GM19372 (cell line): Measurements from ENCODE around the gene PRR23C.

Source experiments
- ATAC-seq: cut with Tn5 transposase; IDR thresholded peaks from one replicate; pipeline ENCODE4 v1.9.1; 2021; ENCODE audit warnings: mild to moderate bottlenecking, low read depth, moderate library complexity; ENCODE audit not compliant: unreplicated experiment

Gene PRR23C

DNA sequence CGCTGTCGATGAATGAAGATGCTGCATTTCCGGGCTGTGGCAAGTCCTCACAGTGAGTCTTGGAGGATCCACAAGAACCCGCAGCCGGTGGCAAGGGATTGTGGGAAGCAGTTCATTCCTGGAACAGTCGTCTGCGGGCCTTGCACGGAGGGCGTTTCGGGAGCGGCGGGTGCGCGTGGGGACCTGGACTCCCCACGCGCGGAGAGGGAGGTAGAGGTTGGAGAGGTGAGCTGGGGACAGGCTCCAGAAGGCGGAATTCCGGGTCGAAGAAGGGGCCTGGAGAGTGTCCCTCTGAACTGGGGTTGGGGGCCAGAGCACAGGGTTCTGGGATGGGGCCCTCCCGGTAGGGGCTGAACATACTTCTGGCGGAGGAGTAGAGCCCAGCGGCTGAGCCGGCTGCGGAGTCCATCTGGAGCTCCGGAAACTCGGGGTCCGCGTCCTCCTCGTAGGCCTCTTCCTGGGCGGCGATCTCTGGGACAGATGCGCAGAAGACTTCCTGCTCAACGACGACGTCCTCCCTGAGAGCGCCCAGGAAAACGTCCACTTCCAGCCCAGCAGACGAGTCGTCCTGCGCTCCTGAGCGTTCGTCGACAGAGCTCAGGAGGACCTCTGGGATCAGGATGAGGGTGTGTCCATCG, 39.2 kb downstream of the PRR23C start:
- no peak for ATAC-seq

- no peak for ATAC-seq
These were observed 49.0 kb downstream of the PRR23C start for GRCh38 chr3:138995706-138996105.
